H9 (cell line): ENCODE results near the gene MRPL18. TPM values are rescaled to one million over a fixed set of nuclear protein-coding genes. Genes with fewer than 3 reads are reported as not detected.
A peak's percentile ranks its signal among the peaks of the same experiment; 100 is the strongest.

Source experiments
- DNase-seq: peaks from one replicate; pipeline ENCODE4 v3.0.0-alpha.2; 2017
- H2AFZ ChIP-seq: one replicate; pipeline ENCODE4 v1.6.1; 2013; ENCODE audit warnings: mild to moderate bottlenecking, low read length, control low read depth, moderate library complexity
- H2AK5ac ChIP-seq: 2 replicates; pipeline ENCODE4 v1.6.1; 2013; ENCODE audit warnings: low read length, control low read depth, mixed read lengths; ENCODE audit not compliant: insufficient read length
- H2BK120ac ChIP-seq: one replicate; pipeline ENCODE4 v1.6.1; 2013; ENCODE audit warnings: low read depth, mild to moderate bottlenecking, low read length, control low read depth, inconsistent platforms; ENCODE audit not compliant: poor library complexity, severe bottlenecking
- H2BK12ac ChIP-seq: 2 replicates; pipeline ENCODE4 v1.6.1; 2013; ENCODE audit warnings: low read length, control low read depth, mixed read lengths, low read depth; ENCODE audit not compliant: insufficient read length
- H2BK15ac ChIP-seq: 2 replicates; pipeline ENCODE4 v1.6.1; 2013; ENCODE audit warnings: low read depth, low read length, control low read depth
- H2BK20ac ChIP-seq: one replicate; pipeline ENCODE4 v1.6.1; 2013; ENCODE audit warnings: low read depth, mild to moderate bottlenecking, low read length, control low read depth, inconsistent platforms; ENCODE audit not compliant: poor library complexity, severe bottlenecking
- H2BK5ac ChIP-seq: 2 replicates; pipeline ENCODE4 v1.6.1; 2013; ENCODE audit warnings: low read length, control low read depth, mixed read lengths; ENCODE audit not compliant: insufficient read length
- H3K14ac ChIP-seq: 2 replicates; pipeline ENCODE4 v1.6.1; 2013; ENCODE audit warnings: low read length, control low read depth; ENCODE audit not compliant: insufficient read depth
- H3K18ac ChIP-seq: 2 replicates; pipeline ENCODE4 v1.6.1; 2013; ENCODE audit warnings: low read depth, mild to moderate bottlenecking, mixed read lengths, low read length, control low read depth; ENCODE audit not compliant: insufficient read length
- H3K23ac ChIP-seq: 2 replicates; pipeline ENCODE4 v1.6.1; 2013; ENCODE audit warnings: low read length, control low read depth, mixed read lengths, low read depth; ENCODE audit not compliant: insufficient read length
- H3K23me2 ChIP-seq: 2 replicates; pipeline ENCODE4 v1.6.1; 2013; ENCODE audit warnings: low read depth, mild to moderate bottlenecking, mixed read lengths, low read length, control low read depth; ENCODE audit not compliant: insufficient read length, poor library complexity, severe bottlenecking
- H3K27ac ChIP-seq: 2 replicates; pipeline ENCODE4 v1.5.1; 2013; ENCODE audit warnings: low read length, control low read depth, mixed read lengths, low read depth; ENCODE audit not compliant: insufficient read length
- H3K27me3 ChIP-seq: 2 replicates; pipeline ENCODE4 v1.6.1; 2013; ENCODE audit warnings: low read length, control low read depth, inconsistent platforms; ENCODE audit not compliant: insufficient read depth
- H3K4ac ChIP-seq: 2 replicates; pipeline ENCODE4 v1.6.1; 2013; ENCODE audit warnings: low read depth, mild to moderate bottlenecking, control low read depth, inconsistent platforms, low read length, moderate library complexity
- H3K4me1 ChIP-seq: 2 replicates; pipeline ENCODE4 v1.6.1; 2013; ENCODE audit warnings: low read length, control low read depth, inconsistent platforms; ENCODE audit not compliant: insufficient read depth
- H3K4me2 ChIP-seq: 2 replicates; pipeline ENCODE4 v1.6.1; 2013; ENCODE audit warnings: low read length, control low read depth, mixed read lengths; ENCODE audit not compliant: insufficient read length, insufficient read depth
- H3K56ac ChIP-seq: 2 replicates; pipeline ENCODE4 v1.6.1; 2013; ENCODE audit warnings: low read depth, mild to moderate bottlenecking, mixed read lengths, low read length, control low read depth; ENCODE audit not compliant: insufficient read length
- H3K79me1 ChIP-seq: 2 replicates; pipeline ENCODE4 v1.6.1; 2013; ENCODE audit warnings: low read depth, mild to moderate bottlenecking, moderate library complexity, low read length, control low read depth, inconsistent platforms; ENCODE audit not compliant: insufficient read depth, poor library complexity, severe bottlenecking
- H3K79me2 ChIP-seq: 2 replicates; pipeline ENCODE4 v1.6.1; 2013; ENCODE audit warnings: low read length, control low read depth, inconsistent platforms; ENCODE audit not compliant: insufficient read depth
- H3K9ac ChIP-seq: 2 replicates; pipeline ENCODE4 v1.6.1; 2013; ENCODE audit warnings: low read length, control low read depth, mixed read lengths; ENCODE audit not compliant: insufficient read length; ENCODE audit errors: extremely low read depth
- H3K9me3 ChIP-seq: one replicate; pipeline ENCODE4 v1.6.1; 2013; ENCODE audit warnings: low read depth, low read length, inconsistent platforms; ENCODE audit not compliant: control insufficient read depth
- H3T11ph ChIP-seq: one replicate; pipeline ENCODE4 v1.6.1; 2013; ENCODE audit warnings: mild to moderate bottlenecking, low read length, control low read depth, inconsistent platforms
- H4K20me1 ChIP-seq: one replicate; pipeline ENCODE4 v1.6.1; 2013; ENCODE audit not compliant: control insufficient read depth, insufficient read length, insufficient read depth
- H4K5ac ChIP-seq: 2 replicates; pipeline ENCODE4 v1.6.1; 2013; ENCODE audit warnings: low read depth, mild to moderate bottlenecking, mixed read lengths, low read length, control low read depth; ENCODE audit not compliant: insufficient read length
- H4K8ac ChIP-seq: replicated peaks from 2 replicates; pipeline ENCODE4 v1.6.1; 2013; ENCODE audit warnings: low read length, control low read depth, mixed read lengths, low read depth; ENCODE audit not compliant: insufficient read length
- H4K91ac ChIP-seq: 2 replicates; pipeline ENCODE4 v1.6.1; 2013; ENCODE audit warnings: low read depth, mild to moderate bottlenecking, moderate library complexity, mixed read lengths, low read length, control low read depth; ENCODE audit not compliant: insufficient read length
- H3K27ac Mint-ChIP-seq, 3 experiments: 2 replicates in 2 of 3; 3 replicates in 1 of 3; pipeline ENCODE4 v1.8.0; 2020 to 2021; ENCODE audit warnings: mixed read lengths in 3 of 3, mild to moderate bottlenecking in 1 of 3, moderate library complexity in 1 of 3
- H3K27me3 Mint-ChIP-seq: 2 replicates; pipeline ENCODE4 v1.8.0; 2021; ENCODE audit warnings: low read depth, mild to moderate bottlenecking, moderate library complexity, mixed read lengths
- H3K36me3 Mint-ChIP-seq, 3 experiments: 2 replicates in 2 of 3; 3 replicates in 1 of 3; pipeline ENCODE4 v1.8.0; 2020 to 2021; ENCODE audit warnings: low read depth in 3 of 3, mixed read lengths in 3 of 3; ENCODE audit not compliant: insufficient read depth in 1 of 3
- H3K4me1 Mint-ChIP-seq, 2 experiments: 2 replicates each; pipeline ENCODE4 v1.8.0; 2020; ENCODE audit warnings: mixed read lengths in 2 of 2
- H3K4me3 Mint-ChIP-seq, 2 experiments: 2 replicates in 1 of 2; 3 replicates in 1 of 2; pipeline ENCODE4 v1.8.0; 2020 to 2021; ENCODE audit warnings: mild to moderate bottlenecking in 2 of 2, mixed read lengths in 2 of 2, moderate library complexity in 1 of 2
- H3K9me3 Mint-ChIP-seq, 2 experiments: 2 replicates in 1 of 2; 3 replicates in 1 of 2; pipeline ENCODE4 v1.8.0; 2020; ENCODE audit warnings: mild to moderate bottlenecking in 2 of 2, mixed read lengths in 2 of 2, moderate library complexity in 1 of 2
- WGBS: extraction: QIAGEN DNeasy Blood & Tissue Kit; methylation state at CpG from one replicate; pipeline ENCODE4 v1.1.7; 2013; ENCODE audit warnings: missing lambda C conversion rate, low lambda C conversion rate, mixed read lengths; ENCODE audit not compliant: insufficient read length; ENCODE audit errors: extremely low coverage; 5-methylcytosine and 5-hydroxymethylcytosine counted together
- total RNA-seq: library from RNA; stranded (reverse); gene quantifications from 2 replicates; pipeline ENCODE4 v1.2.1, GENCODE V29; 2021
- TF ChIP-seq, protein P1 (sequence below): fragments of 200-600 bp; sonication (generic); conservative IDR thresholded peaks from 3 replicates; pipeline ENCODE4 v1.8.0; 2021; ENCODE audit warnings: antibody characterized with exemption, mild to moderate bottlenecking

MRPL18 gene
- total RNA-seq, 1 experiment from 2014 or later = 88.8 TPM

DNA sequence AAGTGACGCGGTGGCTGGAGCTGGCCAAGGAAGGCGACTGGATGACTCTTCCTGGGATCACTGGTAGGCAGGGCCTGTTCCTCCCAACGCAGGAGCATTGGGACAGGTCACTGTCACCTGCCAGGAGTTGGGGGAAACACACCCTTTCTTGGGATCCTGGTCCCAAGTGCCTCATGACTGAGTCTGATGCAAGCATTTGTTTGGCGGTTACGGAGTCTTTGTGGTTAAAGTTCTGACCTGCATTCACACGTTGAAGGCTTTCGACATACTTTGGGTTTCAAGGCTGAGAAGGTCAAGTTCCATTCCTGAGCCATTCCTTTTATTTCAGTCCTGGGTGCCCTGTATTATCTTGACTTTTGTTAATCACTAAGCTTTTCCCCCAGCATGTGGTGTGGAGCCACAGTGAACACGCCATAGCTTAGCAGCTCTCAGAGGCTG is 15.8 kb downstream of the MRPL18 start:
- WGBS = no CpG with 5 or more reads among the region's 9 CpGs
- no peaks in the 10 kb centered on the region for H3K27me3 Mint-ChIP-seq
- Histone ChIP-seq H3K23me2 (no peaks in the 10 kb centered on the region), H3K27me3 (no peaks in the 10 kb centered on the region), H2AK5ac (no peak overlapping the region), H4K20me1 (no peaks in the 10 kb centered on the region), H3K14ac (no peak overlapping the region), H3K79me1 (no peaks in the 10 kb centered on the region), H3K18ac (no peak overlapping the region), H3K4me2 (no peak overlapping the region), H2BK5ac (no peak overlapping the region), H4K8ac (no peak overlapping the region), H4K5ac (no peak overlapping the region), H4K91ac (no peak overlapping the region), H2BK120ac (no peak overlapping the region), H3K9ac (no peak overlapping the region), H3K4me1 (no peaks in the 10 kb centered on the region; the same call in 1 of the 2 replicates), H3K23ac (no peak overlapping the region), H2BK20ac (no peak overlapping the region), H2BK12ac (no peak overlapping the region), H3T11ph (no peak overlapping the region), H3K9me3 (no peaks in the 10 kb centered on the region), H3K79me2 (no peaks in the 10 kb centered on the region), H3K4ac (no peak overlapping the region), H3K56ac (no peak overlapping the region), H2BK15ac (no peak overlapping the region), H2AFZ (no peak overlapping the region), H3K27ac (no peak overlapping the region)
- TF ChIP-seq, protein P1, sequence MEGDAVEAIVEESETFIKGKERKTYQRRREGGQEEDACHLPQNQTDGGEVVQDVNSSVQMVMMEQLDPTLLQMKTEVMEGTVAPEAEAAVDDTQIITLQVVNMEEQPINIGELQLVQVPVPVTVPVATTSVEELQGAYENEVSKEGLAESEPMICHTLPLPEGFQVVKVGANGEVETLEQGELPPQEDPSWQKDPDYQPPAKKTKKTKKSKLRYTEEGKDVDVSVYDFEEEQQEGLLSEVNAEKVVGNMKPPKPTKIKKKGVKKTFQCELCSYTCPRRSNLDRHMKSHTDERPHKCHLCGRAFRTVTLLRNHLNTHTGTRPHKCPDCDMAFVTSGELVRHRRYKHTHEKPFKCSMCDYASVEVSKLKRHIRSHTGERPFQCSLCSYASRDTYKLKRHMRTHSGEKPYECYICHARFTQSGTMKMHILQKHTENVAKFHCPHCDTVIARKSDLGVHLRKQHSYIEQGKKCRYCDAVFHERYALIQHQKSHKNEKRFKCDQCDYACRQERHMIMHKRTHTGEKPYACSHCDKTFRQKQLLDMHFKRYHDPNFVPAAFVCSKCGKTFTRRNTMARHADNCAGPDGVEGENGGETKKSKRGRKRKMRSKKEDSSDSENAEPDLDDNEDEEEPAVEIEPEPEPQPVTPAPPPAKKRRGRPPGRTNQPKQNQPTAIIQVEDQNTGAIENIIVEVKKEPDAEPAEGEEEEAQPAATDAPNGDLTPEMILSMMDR = no peak
- H3K27ac Mint-ChIP-seq = peak overlapping the region in 2 of 3 experiments; percentile 39 to 79; a peak in 1 of 7 replicates
- no peak overlapping the region for H3K4me3 Mint-ChIP-seq
- peaks cover 6 to 14% of the 10 kb centered on the region in 2 experiments for H3K4me1 Mint-ChIP-seq
- no peak for DNase-seq
- H3K9me3 Mint-ChIP-seq = no peaks in the 10 kb centered on the region
- no peaks in the 10 kb centered on the region for H3K36me3 Mint-ChIP-seq
